HG02884 (cell line): ENCODE measurements around the gene PRDM11.

Experiments used
- ATAC-seq: cut with Tn5 transposase; IDR thresholded peaks from one replicate; pipeline ENCODE4 v1.9.1; 2021; ENCODE audit warnings: mild to moderate bottlenecking, moderate library complexity; ENCODE audit not compliant: unreplicated experiment

PRDM11 gene

GRCh38 chr11:45258982-45259530, 112.6 kb downstream of the PRDM11 start:
- no peak for ATAC-seq

DNA sequence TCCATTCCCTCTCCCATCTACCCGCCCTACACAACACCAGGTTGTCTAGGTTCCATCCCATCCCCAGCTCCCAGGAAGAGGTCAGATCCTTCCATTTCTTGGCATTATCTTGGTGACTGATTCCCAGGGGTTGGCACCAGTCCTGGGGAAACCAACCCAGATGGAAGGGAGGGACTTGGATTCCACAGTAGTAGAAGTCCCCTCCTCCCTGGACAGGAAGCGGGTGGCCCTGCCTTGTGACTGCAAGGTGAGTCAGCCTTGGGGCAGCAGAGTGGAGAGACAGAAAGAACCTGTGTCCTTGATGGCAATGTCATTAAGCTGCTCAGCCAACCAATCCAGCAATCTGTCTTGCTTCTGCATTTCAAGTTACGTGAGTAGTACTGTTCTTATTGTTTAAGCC, 113.2 kb downstream of the PRDM11 start:
- no peak for ATAC-seq

DNA sequence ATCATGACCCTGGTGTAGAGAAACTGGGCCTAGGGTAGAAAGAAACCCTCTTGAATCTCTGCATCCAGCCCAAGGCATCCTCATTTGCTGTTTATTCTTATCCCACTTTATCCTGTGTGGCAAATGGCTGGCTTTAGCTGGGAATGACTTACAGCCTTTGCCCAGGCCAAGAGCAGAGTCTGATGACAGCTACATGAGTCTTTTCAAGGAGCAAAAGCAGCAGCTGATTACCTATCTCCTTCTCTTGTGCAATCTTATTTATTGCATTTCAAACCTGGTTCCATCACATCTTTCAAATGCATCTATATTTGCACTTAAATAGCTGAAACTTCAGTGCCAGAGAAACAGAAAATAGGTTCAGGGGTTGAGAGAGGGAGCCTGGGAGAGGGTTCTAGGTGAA, 113.6 kb downstream of the PRDM11 start:
- no peak for ATAC-seq

DNA sequence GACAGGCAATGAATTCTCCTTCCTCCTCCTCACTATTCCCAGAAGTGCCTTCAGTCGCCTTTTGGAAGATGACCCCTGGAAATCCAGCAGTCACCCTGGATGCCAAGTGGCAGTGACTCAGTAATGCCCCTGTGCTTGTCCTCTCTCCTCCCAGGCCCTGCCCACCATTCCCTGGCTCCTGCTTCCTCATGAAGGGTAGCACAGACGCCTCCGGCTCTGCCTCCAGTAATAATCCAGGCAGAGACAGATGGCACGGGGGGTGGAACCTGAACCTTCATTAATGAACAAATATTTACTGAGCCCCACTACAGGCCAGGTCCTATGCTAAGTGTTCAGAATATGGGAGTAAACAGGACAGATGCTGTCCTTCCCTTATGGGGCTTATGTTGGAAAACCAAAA, 116.5 kb downstream of the PRDM11 start:
- ATAC-seq = no peak

GRCh38 chr11:45263773-45264172, 117.3 kb downstream of the PRDM11 start:
- no peak for ATAC-seq

DNA sequence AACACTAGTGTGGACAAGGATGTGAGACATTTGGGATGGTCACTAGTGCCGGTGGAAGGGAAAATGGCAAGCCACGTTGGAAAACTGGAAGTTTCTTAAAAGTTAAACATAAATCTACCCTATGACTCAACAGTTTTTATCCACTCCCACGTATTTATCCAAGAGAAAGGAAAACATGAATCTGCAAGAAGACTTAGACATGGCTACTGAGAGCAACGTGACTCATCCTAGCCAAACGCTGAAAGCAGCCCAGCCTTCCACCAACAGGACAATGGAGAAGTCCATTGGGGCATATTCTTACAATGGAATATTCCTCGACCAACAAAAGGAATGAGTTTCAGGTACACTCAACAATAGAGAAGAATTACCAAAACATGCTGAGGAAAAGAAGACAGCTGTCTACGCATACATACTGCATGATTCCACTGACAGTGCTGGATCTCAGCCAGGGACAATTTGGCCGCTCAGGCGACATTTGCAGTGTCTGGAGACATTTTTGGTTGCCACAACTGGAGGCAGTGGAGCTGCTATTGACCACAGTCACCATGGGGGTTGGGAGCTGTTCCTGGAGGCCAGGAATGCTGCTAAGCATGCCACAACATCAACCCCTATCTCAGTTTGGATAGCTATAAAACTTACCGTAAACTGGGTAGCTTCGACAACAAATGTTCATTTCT, 118.5 kb downstream of the PRDM11 start:
- no peak for ATAC-seq

DNA sequence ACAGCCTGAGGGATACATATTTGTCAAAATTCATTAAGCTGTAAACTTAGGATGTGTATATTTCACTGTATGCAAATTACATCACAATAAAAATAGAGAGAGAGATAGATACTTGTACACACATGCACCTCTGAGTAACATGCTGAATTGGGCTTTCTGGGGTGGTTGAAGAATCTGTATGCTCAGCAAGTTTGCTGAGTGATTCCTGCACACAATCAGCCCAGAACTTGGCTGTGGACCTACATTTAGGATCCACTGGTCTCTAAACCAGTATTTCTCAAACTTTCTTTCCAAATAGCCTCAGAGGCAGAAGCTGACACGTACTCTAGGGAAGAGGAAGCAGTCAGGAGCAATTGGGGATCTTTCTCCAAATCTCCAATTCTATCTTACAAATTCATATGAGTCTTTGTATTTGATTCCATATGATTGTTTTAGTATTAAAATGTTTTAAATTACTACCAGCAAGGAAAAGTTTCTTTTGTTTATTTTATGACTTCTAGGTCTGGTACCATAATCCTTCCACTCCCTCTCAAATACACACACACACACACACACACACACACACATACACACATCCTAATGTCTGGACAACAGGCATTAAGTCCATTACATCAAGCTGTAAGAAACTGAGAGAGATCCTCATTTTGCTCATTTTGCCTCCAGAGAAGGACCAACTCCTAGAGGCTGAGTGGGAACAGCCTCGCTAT, 119.7 kb downstream of the PRDM11 start:
- no peak for ATAC-seq

DNA sequence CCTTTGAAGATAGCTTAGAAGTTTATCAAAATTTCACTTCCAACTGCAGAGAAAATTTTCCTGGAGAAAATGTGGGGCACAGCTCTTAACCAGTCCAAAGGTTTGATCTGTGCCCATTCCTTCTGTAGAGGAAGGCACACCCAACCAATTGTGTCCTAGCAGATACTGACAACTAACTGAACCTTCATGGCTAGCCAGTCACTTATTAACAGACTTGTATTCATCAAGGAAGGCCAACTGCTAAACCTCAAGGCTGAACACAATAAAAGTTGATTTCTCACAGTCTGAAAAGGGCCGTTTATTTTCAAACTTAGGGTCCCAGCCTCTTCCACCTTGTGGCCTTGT, 120.2 kb downstream of the PRDM11 start:
- no peak for ATAC-seq

DNA sequence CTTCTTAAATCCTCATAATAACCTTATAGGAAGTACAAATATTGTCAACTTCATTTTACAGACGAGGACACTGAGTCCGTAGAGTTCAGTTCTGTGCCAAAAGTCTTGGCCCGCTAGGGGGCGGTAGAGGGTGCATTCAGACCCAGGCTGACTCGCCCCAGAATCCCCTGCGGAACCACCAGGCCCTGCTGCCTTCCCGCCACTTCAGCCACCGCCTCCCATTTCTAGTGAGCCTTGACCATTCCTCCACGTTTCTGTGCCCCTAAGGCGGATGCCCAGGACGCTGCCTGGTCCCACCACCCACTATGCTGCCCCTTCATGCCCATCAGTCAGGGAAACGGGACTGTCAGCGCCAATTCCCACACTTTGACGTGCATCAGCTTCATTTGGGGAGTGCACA, 120.6 kb downstream of the PRDM11 start:
- no peak for ATAC-seq

- ATAC-seq = no peak
Measured at GRCh38 chr11:45267652-45268299, 121.3 kb downstream of the PRDM11 start.

DNA sequence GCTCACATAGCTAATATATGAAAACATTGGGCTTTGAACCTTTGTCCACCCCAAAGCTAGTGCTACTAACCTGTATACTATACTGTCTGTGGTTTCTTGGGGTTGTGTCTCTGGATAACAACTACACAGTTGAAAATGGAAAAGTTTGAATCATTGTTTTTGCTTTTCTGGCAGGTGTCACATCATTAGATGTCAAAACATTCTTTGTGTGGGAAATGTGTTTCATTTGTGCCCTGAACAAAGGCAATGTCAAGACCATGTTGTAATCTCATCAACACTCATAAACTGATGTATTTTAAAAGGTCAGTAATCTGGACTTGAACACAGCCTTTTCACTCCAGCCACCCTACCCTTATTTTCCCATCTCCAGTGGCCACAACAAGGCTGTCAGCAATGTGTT, 123.2 kb downstream of the PRDM11 start:
- ATAC-seq = no peak

DNA sequence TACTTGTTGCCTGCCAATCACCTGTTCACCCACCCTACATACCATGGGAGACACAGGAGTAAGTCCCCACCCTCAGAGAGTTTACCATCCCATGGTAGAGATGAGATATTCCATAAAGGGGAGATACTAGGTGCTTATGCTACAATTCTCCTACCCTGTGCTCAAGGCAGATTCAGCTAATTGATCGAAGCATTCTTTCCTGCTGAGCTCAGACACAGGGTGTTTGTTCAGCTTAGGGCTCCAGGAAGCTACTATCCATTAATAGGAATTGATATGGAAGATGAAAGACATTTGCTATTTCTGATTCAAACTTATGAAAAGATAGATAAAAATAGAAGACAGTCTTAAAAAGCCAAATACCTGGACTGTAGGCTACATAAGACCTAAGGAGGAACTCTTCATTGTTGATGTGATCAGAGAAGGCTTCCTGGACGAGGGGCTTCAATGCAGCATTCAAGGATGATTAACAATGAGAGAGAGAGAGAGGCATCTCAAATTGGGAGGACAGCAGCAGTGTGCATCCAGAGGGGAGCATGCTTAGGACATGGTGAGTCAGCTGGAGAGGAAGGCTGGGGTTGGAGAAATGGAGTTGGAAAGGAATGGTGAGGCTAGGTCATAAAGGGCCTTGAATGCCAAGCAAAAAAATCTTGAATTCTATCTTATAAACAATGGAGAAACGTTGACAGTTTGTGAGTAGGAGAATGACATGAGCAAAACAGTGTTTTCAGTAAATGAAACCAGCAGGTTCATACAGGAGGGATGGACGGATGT, 124.7 kb downstream of the PRDM11 start:
- ATAC-seq = no peak

DNA sequence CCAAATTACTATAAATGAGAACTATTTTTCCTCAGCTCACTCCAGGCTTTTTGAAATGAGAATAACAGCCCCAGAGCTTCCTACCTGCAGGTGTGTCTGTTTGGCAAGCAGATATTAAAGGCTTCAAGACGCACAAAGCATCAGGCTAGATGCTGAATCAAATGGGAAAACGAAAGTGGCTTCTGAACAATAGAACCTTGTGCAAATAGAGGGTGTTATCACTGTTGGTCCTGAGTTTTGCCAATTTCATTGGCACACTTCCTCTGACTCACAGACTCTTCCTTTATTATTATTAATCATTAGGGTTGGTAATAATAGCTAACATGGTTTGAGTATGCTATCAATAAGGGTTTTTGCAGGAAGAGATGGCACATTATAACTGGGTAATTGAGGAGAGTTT, 126.3 kb downstream of the PRDM11 start:
- ATAC-seq = no peak

- ATAC-seq = no peak
Measured at GRCh38 chr11:45273509-45273908, 127.1 kb downstream of the PRDM11 start.

- ATAC-seq = no peak
Measured at GRCh38 chr11:45274206-45274605, 127.8 kb downstream of the PRDM11 start.

DNA sequence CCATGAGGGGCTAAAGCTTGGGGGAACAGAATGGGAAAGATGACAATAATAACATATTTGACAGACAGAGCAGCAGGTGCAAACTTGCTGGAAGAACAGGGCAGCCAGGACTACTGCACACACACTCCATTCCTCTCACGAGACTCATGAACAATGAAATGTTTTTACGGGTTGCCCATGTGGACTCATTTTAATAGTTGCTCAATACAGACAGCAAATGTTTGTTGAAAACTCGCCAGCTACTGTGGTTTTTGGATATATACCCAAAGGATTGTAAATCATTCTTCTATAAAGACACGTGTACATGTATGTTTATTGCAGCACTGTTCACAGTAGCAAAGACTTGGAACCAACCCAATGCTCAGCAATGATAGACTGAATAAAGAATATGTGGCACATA, 129.4 kb downstream of the PRDM11 start:
- ATAC-seq = no peak

DNA sequence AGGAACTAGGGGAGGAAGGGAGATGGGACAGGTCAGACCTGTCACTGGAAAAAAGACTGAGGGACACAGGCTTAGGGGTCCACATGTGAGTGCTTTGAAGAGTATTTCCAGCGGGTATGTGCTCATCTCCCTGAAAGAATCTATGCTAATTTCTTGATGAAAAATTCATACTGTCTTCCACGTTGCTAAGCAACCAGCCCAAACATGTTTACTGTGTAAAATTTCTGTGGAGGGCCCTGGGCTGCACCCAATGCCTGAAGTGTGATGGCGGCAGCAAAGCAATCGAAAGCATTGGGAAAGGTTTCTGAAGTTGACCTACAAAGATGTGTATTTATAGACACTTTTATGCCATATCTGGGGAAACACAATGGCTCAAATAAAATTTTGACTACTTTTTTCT, 132.3 kb downstream of the PRDM11 start:
- ATAC-seq = no peak

- ATAC-seq = no peak
Measured at GRCh38 chr11:45279645-45280044, 133.2 kb downstream of the PRDM11 start.

DNA sequence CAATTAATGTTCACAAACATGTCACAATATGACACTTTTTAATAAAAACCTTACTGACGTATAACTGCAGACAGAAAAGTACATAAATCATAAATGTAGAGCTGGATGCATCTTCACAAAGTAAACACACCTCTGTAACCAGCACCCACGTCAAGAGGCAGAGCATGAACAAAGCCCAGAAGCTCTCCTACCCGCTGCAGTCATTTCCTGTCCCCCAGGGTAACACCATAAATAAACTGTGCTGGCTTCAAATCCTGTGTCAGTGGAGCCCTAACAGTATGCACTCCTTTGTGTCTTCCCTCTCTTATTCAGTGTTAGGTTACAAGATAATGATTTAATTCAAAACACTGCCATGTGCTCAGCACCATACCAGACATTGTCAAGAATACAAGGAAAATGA, 134.0 kb downstream of the PRDM11 start:
- ATAC-seq = no peak

DNA sequence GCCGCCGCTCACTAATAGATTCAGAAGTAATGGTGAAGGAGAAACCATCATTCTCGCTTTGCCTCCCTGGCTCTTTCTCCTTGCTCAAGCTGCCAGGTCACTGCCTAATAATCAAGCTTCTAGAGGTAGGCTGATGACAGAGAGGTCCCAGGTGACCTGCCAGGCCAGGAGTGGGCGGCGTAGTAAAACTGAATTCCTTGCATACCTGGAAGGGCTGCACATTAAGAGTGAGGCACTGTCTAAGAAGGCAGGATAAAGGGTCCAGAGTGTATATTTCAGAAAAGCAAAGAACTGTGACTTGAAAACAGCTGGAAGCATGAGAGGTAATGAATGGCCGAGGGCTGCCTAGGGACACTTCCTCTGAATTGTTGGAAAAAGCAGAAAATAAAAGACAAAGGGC, 135.6 kb downstream of the PRDM11 start:
- no peak for ATAC-seq
